Measurements from ENCODE around the gene ZNF844. TPM values are rescaled to one million over a fixed set of nuclear protein-coding genes. Genes with fewer than 3 reads are reported as not detected.
"Not testable (repeated sequence)": the region's sequence is repeated elsewhere in the genome, so short reads cannot be mapped to it uniquely, and the experiment has no call there.

Gene ZNF844
- polyA plus RNA-seq (ENCODE audit: insufficient read length in 12 of 12), result 10 to 100 TPM in 9 of 12 donors, 1 to 10 TPM in 3; 8.4 to 62.7 (median 11.7) TPM
- long read RNA-seq, donor 1, full-length matches to known transcripts, result 8 of 19 reads
- long read RNA-seq, donor 1, partial matches to known transcripts, result 11 of 19 reads
- long read RNA-seq, donor 1, other reads (novel, unspliced or antisense), result 0 of 19 reads
- long read RNA-seq, donor 2, full-length matches to known transcripts, result 1 of 12 reads
- long read RNA-seq, donor 2, partial matches to known transcripts, result 11 of 12 reads
- long read RNA-seq, donor 2, other reads (novel, unspliced or antisense), result 0 of 12 reads
- long read RNA-seq, donor 3, full-length matches to known transcripts, result 5 of 5 reads
- long read RNA-seq, donor 3, partial matches to known transcripts, result 0 of 5 reads
- long read RNA-seq, donor 3, other reads (novel, unspliced or antisense), result 0 of 5 reads
- long read RNA-seq, donor 4, full-length matches to known transcripts, result 1 of 1 reads
- long read RNA-seq, donor 4, partial matches to known transcripts, result 0 of 1 reads
- long read RNA-seq, donor 4, other reads (novel, unspliced or antisense), result 0 of 1 reads
- long read RNA-seq, donor 5, full-length matches to known transcripts, result 4 of 4 reads
- long read RNA-seq, donor 5, partial matches to known transcripts, result 0 of 4 reads
- long read RNA-seq, donor 5, other reads (novel, unspliced or antisense), result 0 of 4 reads
- long read RNA-seq, donor 6, full-length matches to known transcripts, result 3 of 3 reads
- long read RNA-seq, donor 6, partial matches to known transcripts, result 0 of 3 reads
- long read RNA-seq, donor 6, other reads (novel, unspliced or antisense), result 0 of 3 reads
- long read RNA-seq, donor 7, full-length matches to known transcripts, result 2 of 12 reads
- long read RNA-seq, donor 7, partial matches to known transcripts, result 10 of 12 reads
- long read RNA-seq, donor 7, other reads (novel, unspliced or antisense), result 0 of 12 reads
- long read RNA-seq, donor 8, result 0 reads
- long read RNA-seq, donor 9, full-length matches to known transcripts, result 1 of 1 reads
- long read RNA-seq, donor 9, partial matches to known transcripts, result 0 of 1 reads
- long read RNA-seq, donor 9, other reads (novel, unspliced or antisense), result 0 of 1 reads
- long read RNA-seq, donor 10, result 0 reads
- long read RNA-seq, donor 11, result 0 reads

GRCh38 chr19:12064590-12065538 lies at the start of gene ZNF844:
ZNF844 (plus strand) TSS chr19:12064731; CDS start chr19:12064874, 143 bp downstream.
- peak; percentile 95 for DNase-seq

- DNase-seq, result no peak
These were observed 49.3 kb upstream of the ZNF844 start for GRCh38 chr19:12015015-12015752.

GRCh38 chr19:12015753-12016116 lies 48.8 kb upstream of the ZNF844 start:
- no peak for DNase-seq

- no peak for DNase-seq
These were observed 30.3 kb upstream of the ZNF844 start for GRCh38 chr19:12034198-12034597.

- DNase-seq, result no peak
These were observed 29.9 kb upstream of the ZNF844 start for GRCh38 chr19:12034620-12035019.

- peak; percentile 90 for DNase-seq
These were observed 29.0 kb upstream of the ZNF844 start, which contains the start of gene ZNF433 for GRCh38 chr19:12035220-12036172. ZNF433 (minus strand) TSS chr19:12035679; CDS start chr19:12035539, 140 bp downstream.

GRCh38 chr19:12042893-12043292 lies 21.6 kb upstream of the ZNF844 start:
- DNase-seq, result no peak

- DNase-seq, result no peak
These were observed 20.6 kb upstream of the ZNF844 start for GRCh38 chr19:12043752-12044422.

GRCh38 chr19:12047868-12048267 lies 16.7 kb upstream of the ZNF844 start:
- DNase-seq, result no peak

- DNase-seq, result no peak
These were observed 12.4 kb upstream of the ZNF844 start for GRCh38 chr19:12052091-12052496.

GRCh38 chr19:12052497-12053169 lies 11.9 kb upstream of the ZNF844 start, which contains the start of gene ZNF878:
ZNF878 (minus strand) TSS chr19:12052961; CDS start chr19:12052801, 160 bp downstream.
- peak; percentile 81 for DNase-seq

- DNase-seq, result no peak
These were observed 8.7 kb upstream of the ZNF844 start for GRCh38 chr19:12055784-12056183.

GRCh38 chr19:12075538-12076139 lies 11.1 kb downstream of the ZNF844 start:
- no peak for DNase-seq

GRCh38 chr19:12076331-12076730 lies 11.8 kb downstream of the ZNF844 start:
- not testable (repeated sequence) for DNase-seq

GRCh38 chr19:12077375-12077774 lies 12.8 kb downstream of the ZNF844 start:
- DNase-seq, result no peak

- not testable (repeated sequence) for DNase-seq
These were observed 18.8 kb downstream of the ZNF844 start for GRCh38 chr19:12083336-12083735.

All from muscle of arm (tissue), 14 donors.